ENCODE results near the gene ENPP4. TPM values are rescaled to one million over a fixed set of nuclear protein-coding genes. Genes with fewer than 3 reads are reported as not detected.
A peak's percentile ranks its signal among the peaks of the same experiment; 100 is the strongest.
"Not testable (repeated sequence)": the region's sequence is repeated elsewhere in the genome, so short reads cannot be mapped to it uniquely, and the experiment has no call there.

ENPP4 gene
- total RNA-seq, 6 donors from 2014 or later, result 10.5 to 45.7 (median 24.3) TPM

DNA sequence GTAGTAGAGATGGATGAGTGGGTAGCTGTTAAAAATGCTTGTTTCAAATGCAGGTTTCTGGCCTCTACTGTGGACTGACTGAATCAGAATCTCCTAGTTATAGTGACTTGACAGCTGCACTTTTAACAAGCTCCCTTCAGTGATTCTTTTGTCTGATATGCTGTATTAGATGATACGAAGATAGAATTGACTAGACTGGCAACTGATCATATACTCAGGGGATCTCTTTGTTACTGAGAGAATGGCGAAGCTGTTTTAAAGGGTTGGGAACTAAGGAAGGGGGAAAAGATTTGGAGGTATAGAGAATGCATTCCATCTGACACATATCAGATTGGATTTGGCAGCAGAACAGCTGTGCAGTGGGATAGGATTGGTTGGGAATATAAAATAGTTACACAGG lies 7.0 kb downstream of the ENPP4 start:
- H3K36me3 ChIP-seq, result no peaks in the 10 kb centered on the region

DNA sequence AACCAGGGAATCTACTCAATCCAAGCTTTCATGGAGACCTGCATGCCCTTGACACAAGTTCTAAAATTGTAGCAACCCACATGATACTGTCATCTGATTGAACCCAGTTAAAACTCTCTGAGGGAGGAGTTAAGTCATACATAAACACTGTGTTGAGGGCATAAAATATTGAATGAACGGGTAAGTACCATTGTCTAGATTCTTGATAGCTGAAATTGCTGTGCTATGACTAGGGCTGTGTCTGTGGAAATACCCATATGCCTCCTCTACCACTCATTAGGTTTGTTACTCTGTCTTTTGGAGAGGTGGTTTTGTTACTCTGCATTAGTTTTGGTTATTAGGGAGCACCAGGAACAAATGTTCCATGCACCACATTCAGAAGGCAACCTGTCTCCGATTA lies 7.6 kb downstream of the ENPP4 start:
- H3K27me3 ChIP-seq, result no peaks in the 10 kb centered on the region
- no peak overlapping the region for H3K4me3 ChIP-seq
- 79 to 83% methylated on average over 2 of the region's 2 CpGs for WGBS, 2 donors
- TF ChIP-seq EP300 (IDR thresholded peaks at IDR 0.05) (no peak), POLR2A (IDR thresholded peaks at IDR 0.05) (no peak), POLR2AphosphoS5 (IDR thresholded peaks at IDR 0.05) (no peak)
- TF ChIP-seq, protein P1, sequence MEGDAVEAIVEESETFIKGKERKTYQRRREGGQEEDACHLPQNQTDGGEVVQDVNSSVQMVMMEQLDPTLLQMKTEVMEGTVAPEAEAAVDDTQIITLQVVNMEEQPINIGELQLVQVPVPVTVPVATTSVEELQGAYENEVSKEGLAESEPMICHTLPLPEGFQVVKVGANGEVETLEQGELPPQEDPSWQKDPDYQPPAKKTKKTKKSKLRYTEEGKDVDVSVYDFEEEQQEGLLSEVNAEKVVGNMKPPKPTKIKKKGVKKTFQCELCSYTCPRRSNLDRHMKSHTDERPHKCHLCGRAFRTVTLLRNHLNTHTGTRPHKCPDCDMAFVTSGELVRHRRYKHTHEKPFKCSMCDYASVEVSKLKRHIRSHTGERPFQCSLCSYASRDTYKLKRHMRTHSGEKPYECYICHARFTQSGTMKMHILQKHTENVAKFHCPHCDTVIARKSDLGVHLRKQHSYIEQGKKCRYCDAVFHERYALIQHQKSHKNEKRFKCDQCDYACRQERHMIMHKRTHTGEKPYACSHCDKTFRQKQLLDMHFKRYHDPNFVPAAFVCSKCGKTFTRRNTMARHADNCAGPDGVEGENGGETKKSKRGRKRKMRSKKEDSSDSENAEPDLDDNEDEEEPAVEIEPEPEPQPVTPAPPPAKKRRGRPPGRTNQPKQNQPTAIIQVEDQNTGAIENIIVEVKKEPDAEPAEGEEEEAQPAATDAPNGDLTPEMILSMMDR (IDR thresholded peaks at IDR 0.05), result no peak
- H3K9me3 ChIP-seq, result no peaks in the 10 kb centered on the region
- ATAC-seq (ENCODE audit: low FRiP score in 2 of 2) (no peak), DNase-seq (no peak)
- peaks cover 0 to under 1% (median 0%) of the 10 kb centered on the region in 4 donors for H3K36me3 ChIP-seq
- no peak overlapping the region for H3K27ac ChIP-seq
- H3K4me1 ChIP-seq, result peaks cover 0 to 10% (median 0%) of the 10 kb centered on the region in 4 donors

More for the DNA sequence above, 7.0 kb downstream of the ENPP4 start:
- H3K4me1 ChIP-seq, result peaks cover 0 to 10% (median 0%) of the 10 kb centered on the region in 4 donors
- no peak overlapping the region for H3K27ac ChIP-seq
- 93 to 98% methylated on average over 2 of the region's 2 CpGs for WGBS, 2 donors
- ATAC-seq (ENCODE audit: low FRiP score in 2 of 2) (no peak), DNase-seq (no peak)
- no peaks in the 10 kb centered on the region for H3K9me3 ChIP-seq
- H3K27me3 ChIP-seq, result no peaks in the 10 kb centered on the region
- H3K4me3 ChIP-seq, result no peak overlapping the region
- no peak for TF ChIP-seq POLR2AphosphoS5 (IDR thresholded peaks at IDR 0.05)
- no peak for TF ChIP-seq POLR2A (IDR thresholded peaks at IDR 0.05)
- TF ChIP-seq, protein P1 (IDR thresholded peaks at IDR 0.05), result no peak
- no peak for TF ChIP-seq EP300 (IDR thresholded peaks at IDR 0.05)

- Histone ChIP-seq H3K4me1 (peaks cover 0 to 10% (median 0%) of the 10 kb centered on the region in 4 donors), H3K36me3 (peaks cover 0 to 8% (median 0%) of the 10 kb centered on the region in 4 donors), H3K27ac (no peak overlapping the region), H3K27me3 (no peaks in the 10 kb centered on the region), H3K9me3 (no peaks in the 10 kb centered on the region), H3K4me3 (no peak overlapping the region)
- no peak for ATAC-seq (ENCODE audit: low FRiP score in 2 of 2)
- no peak for DNase-seq
- TF ChIP-seq POLR2A (IDR thresholded peaks at IDR 0.05) (no peak), POLR2AphosphoS5 (IDR thresholded peaks at IDR 0.05) (no peak), EP300 (IDR thresholded peaks at IDR 0.05) (no peak)
- TF ChIP-seq, protein P1 (IDR thresholded peaks at IDR 0.05), result no peak
- 76 to 88% methylated on average over 1 of the region's 1 CpG for whole genome bisulfite sequencing, 2 donors
Measured at GRCh38 chr6:46138281-46138680, 8.5 kb downstream of the ENPP4 start.

- H3K9me3 ChIP-seq, result no peaks in the 10 kb centered on the region
- H3K36me3 ChIP-seq, result peaks cover 0 to 11% (median 0%) of the 10 kb centered on the region in 4 donors
- no peak overlapping the region for H3K27ac ChIP-seq
- H3K4me1 ChIP-seq, result peaks cover 0 to 9% (median 0%) of the 10 kb centered on the region in 4 donors
- DNase-seq (peak in 1 of 2 donors; percentile 40), ATAC-seq (ENCODE audit: low FRiP score in 2 of 2) (no peak)
- TF ChIP-seq POLR2A (IDR thresholded peaks at IDR 0.05), result no peak
- no peak for TF ChIP-seq EP300 (IDR thresholded peaks at IDR 0.05)
- TF ChIP-seq, protein P1 (IDR thresholded peaks at IDR 0.05), result no peak
- TF ChIP-seq POLR2AphosphoS5 (IDR thresholded peaks at IDR 0.05), result no peak
- WGBS, 2 donors, result 33 to 59% methylated on average over 1 of the region's 1 CpG
- H3K27me3 ChIP-seq, result no peaks in the 10 kb centered on the region
- H3K4me3 ChIP-seq, result no peak overlapping the region
Measured at GRCh38 chr6:46144270-46144669, 14.5 kb downstream of the ENPP4 start.

DNA sequence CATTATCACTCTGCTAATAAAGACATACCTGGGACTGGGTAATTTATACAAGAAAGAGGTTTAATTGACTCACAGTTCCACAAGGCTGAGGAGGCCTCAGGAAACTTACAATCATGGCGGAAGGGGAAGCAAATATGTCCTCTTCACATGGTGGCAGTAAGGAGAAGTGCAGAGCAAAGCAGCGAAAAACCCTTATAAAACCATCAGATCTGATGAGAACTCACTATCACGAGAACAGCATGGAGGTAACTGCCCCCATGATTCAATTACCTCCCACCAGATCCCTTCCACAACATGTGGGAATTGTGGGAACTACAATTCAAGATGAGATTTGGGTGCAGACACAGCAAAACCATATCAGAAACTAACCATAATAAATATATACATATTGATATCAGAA lies 19.3 kb downstream of the ENPP4 start:
- 81 to 92% methylated on average over 3 of the region's 3 CpGs for WGBS, 2 donors
- H3K9me3 ChIP-seq; H3K36me3 ChIP-seq; DNase-seq; H3K4me1 ChIP-seq; H3K4me3 ChIP-seq; H3K27ac ChIP-seq; ATAC-seq (ENCODE audit: low FRiP score in 2 of 2); H3K27me3 ChIP-seq: not testable (repeated sequence)
